K562 (cell line): ENCODE measurements around the gene GPER1.

ENCODE experiments used
- MLX ChIP-seq, 2 experiments: fragments of 450-650 bp in 1 of 2; sonication (generic) in 1 of 2; formaldehyde crosslinking; conservative IDR thresholded peaks; 2 replicates each; pipeline versions ENCODE4 v1.4.0 to v1.8.1; 2020 to 2022; ENCODE audit warnings: mild to moderate bottlenecking in 1 of 2, missing genetic modification reagents in 1 of 2
- SMAD3 ChIP-seq: fragments of 450-650 bp; formaldehyde crosslinking; conservative IDR thresholded peaks from 2 replicates; pipeline ENCODE4 v1.4.0; 2020; ENCODE audit warnings: mild to moderate bottlenecking
- ZNF668 ChIP-seq: fragments of 250-450 bp; sonication (Bioruptor Pico); IDR thresholded peaks from 2 replicates; pipeline ENCODE4 v1.8.0; 2022; ENCODE audit warnings: mild to moderate bottlenecking, inconsistent platforms

- TF ChIP-seq MLX (CRISPR knock-in tag; conservative IDR thresholded peaks at IDR 0.05) (no peak), ZNF668 (CRISPR knock-in tag) (no peak), SMAD3 (CRISPR knock-in tag) (no peak)
Measured at GRCh38 chr7:1140476-1141104, 52.7 kb downstream of the GPER1 start.
